ENCODE measurements around the gene TMSB4X.
"Not testable (repeated sequence)": the region's sequence is repeated elsewhere in the genome, so short reads cannot be mapped to it uniquely, and the experiment has no call there.

The TMSB4X gene

DNA sequence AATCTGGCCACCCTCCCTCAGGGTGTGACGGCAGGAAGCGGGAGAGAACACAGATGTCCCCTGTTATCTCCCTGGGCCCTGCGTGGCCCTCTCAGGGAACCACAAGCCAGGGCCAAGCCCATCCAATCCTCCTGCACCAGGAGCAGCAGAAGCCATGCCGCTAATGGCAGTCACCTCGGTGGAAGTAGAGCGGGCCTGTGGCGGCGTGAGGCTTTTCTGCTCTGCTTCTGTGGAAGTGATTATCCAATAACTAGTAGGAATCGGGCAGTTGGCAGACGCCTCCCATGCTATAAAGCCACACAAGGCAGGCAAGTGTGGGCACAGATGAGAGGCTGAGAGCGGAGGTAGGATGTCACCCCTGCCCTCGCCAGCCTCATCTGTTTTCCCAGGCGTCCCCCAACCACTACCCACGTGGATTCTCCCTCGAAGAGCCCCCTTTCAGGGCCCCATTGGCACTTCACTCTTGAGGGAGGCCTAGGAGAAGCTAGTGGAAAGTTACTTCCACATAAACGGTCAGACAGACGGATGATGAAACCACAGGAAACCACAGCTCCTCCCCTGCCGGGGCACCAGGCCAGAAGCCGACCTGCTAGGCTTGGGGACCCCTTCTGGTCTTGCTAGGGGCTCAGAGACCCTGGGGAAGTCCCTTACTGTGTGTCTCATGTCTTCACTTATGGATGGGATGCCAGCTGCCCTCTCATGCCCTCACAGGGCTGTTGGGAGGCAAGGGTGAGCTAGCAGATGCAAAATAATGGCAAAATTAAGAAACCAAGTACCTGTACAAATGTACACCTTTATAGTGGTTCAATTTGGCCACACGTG lies 18.8 kb upstream of the TMSB4X start:
- DNase-seq = no peak

DNA sequence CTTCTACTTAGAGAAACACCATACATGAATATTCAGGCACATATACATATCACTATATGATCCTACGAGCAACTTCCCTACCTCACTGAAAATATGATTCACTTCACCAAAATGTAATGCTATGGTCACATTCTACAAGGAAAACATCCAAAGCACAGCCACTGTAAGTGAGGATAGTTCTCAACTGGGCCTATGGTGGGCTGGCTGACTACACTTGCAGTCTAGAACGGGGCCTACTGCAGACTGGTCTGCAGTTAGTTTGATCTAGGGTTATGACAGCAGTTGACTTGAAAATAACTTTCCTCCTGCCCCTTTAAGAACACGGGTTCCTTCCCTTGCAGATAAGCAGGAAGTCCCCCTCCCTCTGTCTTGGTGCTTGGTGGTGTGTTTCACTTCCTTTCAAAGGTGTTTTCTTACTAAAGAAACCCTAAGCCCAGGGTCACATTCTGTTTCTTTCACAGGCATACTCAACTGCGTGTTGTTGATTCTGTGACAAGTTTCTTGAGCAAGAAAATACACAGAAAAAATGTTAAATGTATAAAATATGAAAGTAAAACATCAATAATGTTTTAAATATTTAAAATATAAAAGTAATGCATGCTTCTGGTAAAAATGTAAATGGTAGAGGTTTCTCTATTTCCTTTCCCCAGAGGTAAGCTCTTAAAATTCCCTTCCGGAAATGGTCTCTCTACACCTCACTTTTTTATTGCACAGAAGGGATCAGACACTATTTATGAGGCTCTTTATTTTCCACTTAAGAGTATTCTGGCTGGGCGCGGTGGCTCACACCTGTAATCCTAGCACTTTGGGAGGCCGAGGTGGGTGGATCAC lies 18.0 kb upstream of the TMSB4X start:
- DNase-seq = no peak

- no peak for DNase-seq
Measured at GRCh38 chrX:12958059-12958458, 16.9 kb upstream of the TMSB4X start.

DNA sequence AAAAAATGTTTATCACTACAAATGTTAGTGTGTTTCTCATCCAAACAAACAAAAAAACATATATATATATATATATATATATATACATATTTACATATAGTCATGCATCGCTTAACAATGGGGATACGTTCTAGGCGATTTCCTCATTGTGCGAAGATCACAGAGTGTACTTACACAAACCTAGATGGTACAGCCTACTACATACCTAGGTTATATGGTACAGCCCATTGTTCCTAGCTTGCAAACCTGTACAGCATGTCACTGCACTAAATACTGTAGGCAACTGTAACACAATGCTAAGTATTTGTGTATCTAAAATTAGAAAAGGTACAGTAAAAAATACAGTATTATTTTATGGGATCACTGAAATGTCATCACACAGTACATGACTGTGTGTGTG lies 16.4 kb upstream of the TMSB4X start:
- no peak for DNase-seq

DNA sequence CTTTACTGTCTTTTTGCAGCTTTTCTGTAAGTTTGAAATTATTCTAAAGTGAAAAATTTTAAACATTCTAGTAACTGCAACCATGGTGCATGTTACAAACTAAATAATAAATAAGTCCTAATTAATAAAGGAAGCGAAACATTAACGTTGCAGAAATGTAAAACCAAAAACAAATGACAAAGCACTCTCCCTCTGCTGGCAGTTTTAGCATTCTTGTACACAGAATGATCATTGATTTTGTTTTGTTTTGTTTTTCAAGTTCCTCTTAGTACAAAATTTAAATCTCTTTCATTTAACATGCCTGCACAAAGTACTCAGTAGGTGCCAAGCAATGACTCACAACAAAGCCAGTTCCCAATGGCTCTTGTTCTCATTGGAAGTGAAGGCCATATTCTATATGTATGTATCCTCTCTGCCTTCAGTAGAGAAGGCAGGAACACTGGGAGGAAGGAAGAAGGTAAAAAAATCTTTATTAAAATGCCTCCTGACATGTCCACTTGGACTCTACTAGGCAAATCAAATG lies 13.7 kb upstream of the TMSB4X start:
- no peak for DNase-seq

GRCh38 chrX:12962041-12962504 lies 12.8 kb upstream of the TMSB4X start:
- DNase-seq = no peak

DNA sequence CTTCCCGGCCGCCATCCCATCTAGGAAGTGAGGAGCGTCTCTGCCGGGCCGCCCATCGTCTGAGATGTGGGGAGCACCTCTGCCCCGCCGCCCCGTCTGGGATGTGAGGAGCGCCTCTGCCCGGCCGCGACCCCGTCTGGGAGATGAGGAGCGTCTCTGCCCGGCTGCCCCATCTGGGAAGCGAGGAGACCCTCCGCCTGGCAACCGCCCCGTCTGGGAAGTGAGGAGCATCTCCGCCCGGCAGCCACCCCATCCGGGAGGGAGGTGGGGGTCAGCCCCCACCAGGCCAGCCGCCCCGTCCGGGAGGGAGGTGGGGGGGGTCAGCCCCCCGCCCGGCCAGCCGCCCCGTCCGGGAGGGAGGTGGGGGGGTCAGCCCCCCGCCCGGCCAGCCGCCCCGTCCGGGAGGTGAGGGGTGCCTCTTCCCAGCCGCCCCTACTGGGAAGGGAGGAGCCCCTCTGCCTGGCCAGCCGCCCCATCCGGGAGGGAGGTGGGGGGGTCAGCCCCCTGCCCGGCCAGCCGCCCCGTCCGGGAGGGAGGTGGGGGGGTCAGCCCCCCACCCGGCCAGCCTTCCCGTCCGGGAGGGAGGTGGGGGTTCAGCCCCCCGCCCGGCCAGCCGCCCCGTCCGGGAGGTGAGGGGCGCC lies 11.6 kb upstream of the TMSB4X start:
- not testable (repeated sequence) for DNase-seq

DNA sequence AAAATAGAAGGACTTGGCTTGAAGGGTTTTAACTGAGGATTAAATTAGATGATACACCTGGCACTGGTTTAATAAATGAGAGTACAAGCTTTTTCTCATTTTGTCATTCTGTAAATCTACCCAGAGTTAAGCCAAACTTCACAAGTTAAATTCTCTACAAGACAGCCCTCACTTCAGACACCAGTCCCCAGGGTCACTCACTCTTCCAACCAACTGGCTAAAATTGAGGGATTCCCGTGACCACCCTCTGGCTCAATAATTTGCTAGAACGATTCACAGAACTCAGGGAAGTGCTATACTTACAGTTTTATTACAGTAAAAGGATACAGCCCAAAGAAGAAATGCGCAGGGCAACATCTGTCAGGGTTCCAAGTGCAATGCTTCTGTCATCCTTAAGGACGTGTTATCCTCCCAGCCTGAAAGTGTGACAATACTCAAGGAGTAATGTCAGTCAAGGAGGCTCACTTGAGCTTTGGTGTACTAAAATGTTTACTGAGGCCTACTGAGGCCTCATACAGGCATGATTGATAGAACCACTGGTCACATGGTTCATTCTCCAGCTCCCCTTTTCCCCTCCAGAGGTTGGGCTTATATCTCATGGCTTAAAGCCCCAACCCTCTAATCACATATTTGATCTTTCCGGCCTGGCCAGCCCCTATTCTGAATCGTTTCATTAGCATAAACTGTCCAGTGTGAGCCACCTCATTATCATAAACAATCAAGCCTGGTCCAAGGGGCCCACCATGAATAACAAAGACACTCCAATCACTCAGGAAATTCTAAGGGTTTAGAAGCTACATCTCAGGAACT lies 9.6 kb upstream of the TMSB4X start:
- no peak for DNase-seq

- DNase-seq = no peak
Measured at GRCh38 chrX:12966151-12966550, 8.8 kb upstream of the TMSB4X start.

DNA sequence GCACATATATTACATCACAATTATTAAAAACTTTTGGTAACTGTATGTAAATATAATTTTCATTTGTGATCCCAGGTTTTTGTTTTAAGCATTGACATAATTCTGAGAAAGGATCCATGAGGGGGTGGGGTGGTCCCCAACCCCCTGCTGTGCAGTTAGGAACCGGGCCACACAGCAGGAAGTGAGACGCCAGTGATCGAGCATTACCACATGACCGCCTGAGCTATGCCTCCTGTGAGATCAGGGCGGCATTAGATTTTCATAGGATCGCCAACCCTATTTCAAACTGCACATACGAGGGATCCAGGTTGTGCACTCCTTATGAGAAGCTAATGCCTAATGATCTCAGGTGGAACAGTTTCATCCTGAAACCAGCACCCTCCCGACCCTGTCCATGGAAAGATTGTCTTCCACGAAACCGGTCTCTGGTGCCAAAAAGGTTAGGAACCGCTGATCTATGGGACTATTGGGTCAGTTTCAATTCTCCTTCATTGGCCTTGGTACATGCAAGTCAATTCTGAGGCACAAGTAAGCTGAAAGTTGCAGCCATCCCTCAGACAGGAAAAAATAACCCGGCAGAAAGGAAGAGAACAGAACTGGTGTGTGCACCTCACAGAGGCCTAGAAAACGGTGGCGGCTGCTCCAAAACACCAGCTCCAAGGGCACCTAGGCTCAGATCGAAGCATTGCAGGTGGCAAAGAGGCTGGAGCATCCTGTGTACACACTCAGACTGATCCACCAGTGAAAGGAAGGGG lies 7.0 kb upstream of the TMSB4X start:
- DNase-seq = no peak

DNA sequence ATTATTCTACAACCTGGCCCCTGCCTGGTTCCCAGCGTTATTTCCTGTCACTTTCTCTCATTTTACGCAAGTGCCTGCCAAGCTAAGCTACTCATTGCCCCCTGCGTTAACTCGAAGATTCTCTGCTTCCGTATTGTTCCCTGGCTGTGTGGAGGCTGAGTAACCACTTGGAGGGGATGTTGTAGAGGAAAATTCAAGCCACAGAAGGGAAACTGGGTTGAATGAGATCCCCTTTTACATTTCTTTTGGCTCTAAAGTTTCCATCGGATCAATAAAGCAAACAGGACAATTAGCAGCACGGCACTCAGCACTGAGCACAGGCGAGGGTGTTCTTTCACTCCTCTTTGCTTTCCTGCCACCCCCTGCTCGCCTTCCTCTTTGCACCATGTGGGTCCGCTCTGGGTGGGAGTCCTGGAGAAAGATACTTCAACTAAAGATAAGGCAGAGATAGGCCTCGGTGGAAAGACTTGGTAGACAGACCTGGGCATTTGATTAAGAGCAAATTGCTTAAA lies 4.2 kb upstream of the TMSB4X start:
- no peak for DNase-seq

GRCh38 chrX:12971282-12972003 lies 3.5 kb upstream of the TMSB4X start:
- DNase-seq = no peak

DNA sequence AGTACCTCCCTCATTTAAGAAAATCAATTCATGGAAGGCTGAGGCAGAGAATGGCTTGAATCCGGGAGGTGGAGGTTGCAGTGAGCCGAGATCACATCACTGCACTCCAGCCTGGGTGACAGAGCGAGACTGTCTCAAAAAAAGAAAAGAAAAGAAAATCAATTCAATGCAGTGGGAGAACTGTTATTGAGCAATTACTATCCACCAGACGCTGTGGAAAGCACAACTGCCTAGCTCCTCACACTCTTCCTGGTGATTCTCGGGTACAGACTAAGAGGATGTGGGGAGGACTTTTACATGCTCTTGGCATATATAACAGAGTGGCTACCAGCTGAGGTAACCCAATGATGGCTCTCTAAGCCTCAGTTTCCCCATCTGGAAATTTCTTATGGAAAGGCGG lies 2.7 kb upstream of the TMSB4X start:
- no peak for DNase-seq

- DNase-seq = no peak
Measured at GRCh38 chrX:12972878-12973560, 1.9 kb upstream of the TMSB4X start.

- no peak for DNase-seq
Measured at GRCh38 chrX:12973561-12974304, 1.2 kb upstream of the TMSB4X start.

DNA sequence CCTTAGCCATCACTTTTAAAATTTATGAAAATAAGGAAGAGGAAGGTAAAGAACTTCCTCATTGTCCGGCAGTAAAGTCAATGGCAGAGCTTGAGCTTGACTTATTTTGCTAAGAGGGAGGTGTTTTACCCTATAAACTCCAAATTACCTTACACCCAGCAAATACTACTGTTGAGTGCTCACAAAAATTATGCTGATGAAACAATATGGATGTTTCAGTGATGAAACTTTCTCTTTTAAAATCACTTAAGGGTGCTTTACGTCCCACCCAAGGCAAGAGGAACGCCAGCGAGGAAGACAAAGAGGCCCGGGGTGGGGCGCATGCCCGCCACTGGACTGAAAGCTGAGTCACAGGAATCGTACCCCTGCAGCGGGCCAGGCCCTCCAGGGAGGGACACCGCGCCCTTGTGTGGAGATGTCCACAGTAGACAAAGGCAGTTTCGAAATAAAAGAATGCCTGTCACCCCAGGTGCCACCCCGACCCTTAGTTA lies 560 bp upstream of the TMSB4X start:
- no peak for DNase-seq

- no peak for DNase-seq
Measured at GRCh38 chrX:12975670-12975965, 708 bp downstream of the TMSB4X start.

- no peak for DNase-seq
Measured at GRCh38 chrX:12975991-12976558, 1.2 kb downstream of the TMSB4X start.
